Measurements from ENCODE around the gene PLCL2. TPM values are rescaled to one million over a fixed set of nuclear protein-coding genes. Genes with fewer than 3 reads are reported as not detected.

The PLCL2 gene
- total RNA-seq, 1 experiment from 2014 or later, result 0.07 TPM

- no peak for TF ChIP-seq CTCF (IDR thresholded peaks at IDR 0.05; ENCODE audit: insufficient read depth in 1 of 2, low read depth in 1 of 2, low read length in 1 of 2, severe bottlenecking in 1 of 2, unreplicated experiment in 1 of 2)
- intact Hi-C loops (cut with micrococcal nuclease; ENCODE audit: unreplicated experiment), result no loop called here
- no peaks in the 10 kb centered on the region for H3K36me3 Mint-ChIP-seq (ENCODE audit: insufficient read depth, unreplicated experiment)
- Histone ChIP-seq H3K4me3 (ENCODE audit: low read depth, low read length) (no peak overlapping the region), H3K27me3 (replicated peaks; ENCODE audit: control insufficient read depth, insufficient read depth, low read length) (no peaks in the 10 kb centered on the region; the same call in none of the 2 replicates), H3K9me3 (no peaks in the 10 kb centered on the region), H3K36me3 (ENCODE audit: control insufficient read depth, insufficient read depth, low read length) (no peaks in the 10 kb centered on the region), H3K4me1 (no peaks in the 10 kb centered on the region)
- BruUV-seq (replicated peaks), result no TSS peak
- H3K4me3 Mint-ChIP-seq (ENCODE audit: unreplicated experiment), result no peak overlapping the region
- H3K4me1 Mint-ChIP-seq (ENCODE audit: low read depth, unreplicated experiment), result no peaks in the 10 kb centered on the region
- H3K9me3 Mint-ChIP-seq (ENCODE audit: unreplicated experiment), result no peaks in the 10 kb centered on the region
- no peak overlapping the region for H3K27ac Mint-ChIP-seq (ENCODE audit: unreplicated experiment)
- ChIA-PET CTCF (no interaction called here), POLR2A (no interaction called here)
- H3K27me3 Mint-ChIP-seq (ENCODE audit: insufficient read depth, unreplicated experiment), result peaks cover 17% of the 10 kb centered on the region
- no peak for DNase-seq
Measured at GRCh38 chr3:16935781-16936180, 51.0 kb downstream of the PLCL2 start.

GRCh38 chr3:16936233-16936632 lies 51.5 kb downstream of the PLCL2 start:
- ChIA-PET CTCF (no interaction called here), POLR2A (no interaction called here)

GRCh38 chr3:16936676-16937230 lies 52.0 kb downstream of the PLCL2 start:
- intact Hi-C loops (cut with micrococcal nuclease; ENCODE audit: unreplicated experiment), result no loop called here
- ChIA-PET POLR2A (no interaction called here), CTCF (no interaction called here)
- no peaks in the 10 kb centered on the region for H3K4me1 Mint-ChIP-seq (ENCODE audit: low read depth, unreplicated experiment)
- H3K36me3 Mint-ChIP-seq (ENCODE audit: insufficient read depth, unreplicated experiment), result no peaks in the 10 kb centered on the region
- H3K9me3 Mint-ChIP-seq (ENCODE audit: unreplicated experiment), result no peaks in the 10 kb centered on the region
- TF ChIP-seq CTCF (IDR thresholded peaks at IDR 0.05; ENCODE audit: insufficient read depth in 1 of 2, low read depth in 1 of 2, low read length in 1 of 2, severe bottlenecking in 1 of 2, unreplicated experiment in 1 of 2), result no peak
- H3K27ac Mint-ChIP-seq (ENCODE audit: unreplicated experiment), result no peak overlapping the region
- Histone ChIP-seq H3K36me3 (ENCODE audit: control insufficient read depth, insufficient read depth, low read length) (no peaks in the 10 kb centered on the region), H3K27me3 (replicated peaks; ENCODE audit: control insufficient read depth, insufficient read depth, low read length) (no peaks in the 10 kb centered on the region; the same call in none of the 2 replicates), H3K9me3 (no peaks in the 10 kb centered on the region), H3K4me1 (no peaks in the 10 kb centered on the region), H3K4me3 (ENCODE audit: low read depth, low read length) (no peak overlapping the region)
- no peak for DNase-seq
- BruUV-seq (replicated peaks), result no TSS peak
- H3K4me3 Mint-ChIP-seq (ENCODE audit: unreplicated experiment), result no peak overlapping the region
- H3K27me3 Mint-ChIP-seq (ENCODE audit: insufficient read depth, unreplicated experiment), result peaks cover 23% of the 10 kb centered on the region

More at GRCh38 chr3:16936233-16936632, 51.5 kb downstream of the PLCL2 start:
- H3K4me3 ChIP-seq (ENCODE audit: low read depth, low read length), result no peak overlapping the region
- Mint-ChIP-seq H3K9me3 (ENCODE audit: unreplicated experiment) (no peaks in the 10 kb centered on the region), H3K27ac (ENCODE audit: unreplicated experiment) (no peak overlapping the region), H3K4me1 (ENCODE audit: low read depth, unreplicated experiment) (no peaks in the 10 kb centered on the region), H3K27me3 (ENCODE audit: insufficient read depth, unreplicated experiment) (peaks cover 20% of the 10 kb centered on the region), H3K36me3 (ENCODE audit: insufficient read depth, unreplicated experiment) (no peaks in the 10 kb centered on the region), H3K4me3 (ENCODE audit: unreplicated experiment) (no peak overlapping the region)
- no peaks in the 10 kb centered on the region; the same call in none of the 2 replicates for H3K27me3 ChIP-seq (replicated peaks; ENCODE audit: control insufficient read depth, insufficient read depth, low read length)
- no peak for DNase-seq
- intact Hi-C loops (cut with micrococcal nuclease; ENCODE audit: unreplicated experiment), result no loop called here
- no peak for TF ChIP-seq CTCF (IDR thresholded peaks at IDR 0.05; ENCODE audit: insufficient read depth in 1 of 2, low read depth in 1 of 2, low read length in 1 of 2, severe bottlenecking in 1 of 2, unreplicated experiment in 1 of 2)
- no peaks in the 10 kb centered on the region for H3K4me1 ChIP-seq
- H3K9me3 ChIP-seq, result no peaks in the 10 kb centered on the region
- no TSS peak for BruUV-seq (replicated peaks)
- H3K36me3 ChIP-seq (ENCODE audit: control insufficient read depth, insufficient read depth, low read length), result no peaks in the 10 kb centered on the region
